HEK293T (cell line): Measurements from ENCODE around the gene LCN9.

Source experiments
- ELF4 ChIP-seq: fragments of 450-650 bp; IDR thresholded peaks from 2 replicates; pipeline ENCODE4 v1.6.1; 2017; ENCODE audit warnings: antibody characterized with exemption
- HDGF ChIP-seq: fragments of 450-650 bp; IDR thresholded peaks from 2 replicates; pipeline ENCODE4 v1.6.1; 2017; ENCODE audit warnings: antibody characterized with exemption, borderline replicate concordance
- LEF1 ChIP-seq: fragments of 450-650 bp; IDR thresholded peaks from 2 replicates; pipeline ENCODE4 v1.6.1; 2017; ENCODE audit warnings: mild to moderate bottlenecking, borderline replicate concordance
- SP1 ChIP-seq: fragments of 450-650 bp; IDR thresholded peaks from 2 replicates; pipeline ENCODE4 v1.6.1; 2017
- TARDBP ChIP-seq: fragments of 450-650 bp; IDR thresholded peaks from 2 replicates; pipeline ENCODE4 v1.6.1; 2016

DNA sequence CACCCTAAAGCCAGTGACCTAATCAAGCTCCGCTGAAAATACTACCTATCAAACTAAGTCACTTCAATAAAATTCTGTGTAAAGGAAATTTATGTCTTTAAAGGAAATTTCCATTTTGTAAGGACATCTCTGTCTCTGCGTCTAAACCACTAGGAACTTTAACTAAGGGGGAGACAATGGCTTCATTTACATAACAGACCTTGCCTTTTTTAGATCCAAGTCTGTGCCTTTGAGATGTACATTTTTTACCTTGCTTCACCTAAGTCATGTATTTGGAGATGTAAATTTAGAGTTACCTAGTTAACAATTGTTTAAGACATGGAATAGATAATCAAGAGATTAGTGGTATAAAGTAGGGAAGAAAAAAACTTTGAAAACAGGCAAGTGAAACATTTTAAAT, 13.6 kb upstream of the LCN9 start:
- no peak for TF ChIP-seq HDGF
- no peak for TF ChIP-seq TARDBP
- TF ChIP-seq SP1 = no peak
- no peak for TF ChIP-seq LEF1
- no peak for TF ChIP-seq ELF4
